ENCODE results near the gene ALDH1L1.

ALDH1L1 gene

GRCh38 chr3:126205717-126206655 is 25.6 kb upstream of the ALDH1L1 start:
- TF ChIP-seq CTCF (IDR thresholded peaks at IDR 0.05; ENCODE audit: low read length, missing control alignments): no peak
- H3K4me3 ChIP-seq (replicated peaks; ENCODE audit: low read depth, low read length): no peak overlapping the region
- DNase-seq (ENCODE audit: low read depth): peak; percentile 24

GRCh38 chr3:126202680-126203079 is 22.3 kb upstream of the ALDH1L1 start:
- TF ChIP-seq CTCF (IDR thresholded peaks at IDR 0.05; ENCODE audit: low read length, missing control alignments): no peak
- no peak for DNase-seq (ENCODE audit: low read depth)
- H3K4me3 ChIP-seq (replicated peaks; ENCODE audit: low read depth, low read length): no peak overlapping the region

GRCh38 chr3:126202276-126202675 is 21.9 kb upstream of the ALDH1L1 start:
- TF ChIP-seq CTCF (IDR thresholded peaks at IDR 0.05; ENCODE audit: low read length, missing control alignments): no peak
- no peak overlapping the region for H3K4me3 ChIP-seq (replicated peaks; ENCODE audit: low read depth, low read length)
- no peak for DNase-seq (ENCODE audit: low read depth)

GRCh38 chr3:126201168-126201567 is 20.8 kb upstream of the ALDH1L1 start:
- no peak overlapping the region for H3K4me3 ChIP-seq (replicated peaks; ENCODE audit: low read depth, low read length)
- no peak for TF ChIP-seq CTCF (IDR thresholded peaks at IDR 0.05; ENCODE audit: low read length, missing control alignments)
- DNase-seq (ENCODE audit: low read depth): no peak

GRCh38 chr3:126200534-126200933 is 20.1 kb upstream of the ALDH1L1 start:
- no peak for DNase-seq (ENCODE audit: low read depth)
- TF ChIP-seq CTCF (IDR thresholded peaks at IDR 0.05; ENCODE audit: low read length, missing control alignments): no peak
- no peak overlapping the region for H3K4me3 ChIP-seq (replicated peaks; ENCODE audit: low read depth, low read length)

GRCh38 chr3:126199256-126199655 is 18.9 kb upstream of the ALDH1L1 start:
- H3K4me3 ChIP-seq (replicated peaks; ENCODE audit: low read depth, low read length): no peak overlapping the region
- no peak for TF ChIP-seq CTCF (IDR thresholded peaks at IDR 0.05; ENCODE audit: low read length, missing control alignments)
- DNase-seq (ENCODE audit: low read depth): no peak
